ENCODE results near the gene SV2B. TPM values are rescaled to one million over a fixed set of nuclear protein-coding genes. Genes with fewer than 3 reads are reported as not detected.

SV2B gene
- total RNA-seq, 1 donor from 2014 or later, result not detected

DNA sequence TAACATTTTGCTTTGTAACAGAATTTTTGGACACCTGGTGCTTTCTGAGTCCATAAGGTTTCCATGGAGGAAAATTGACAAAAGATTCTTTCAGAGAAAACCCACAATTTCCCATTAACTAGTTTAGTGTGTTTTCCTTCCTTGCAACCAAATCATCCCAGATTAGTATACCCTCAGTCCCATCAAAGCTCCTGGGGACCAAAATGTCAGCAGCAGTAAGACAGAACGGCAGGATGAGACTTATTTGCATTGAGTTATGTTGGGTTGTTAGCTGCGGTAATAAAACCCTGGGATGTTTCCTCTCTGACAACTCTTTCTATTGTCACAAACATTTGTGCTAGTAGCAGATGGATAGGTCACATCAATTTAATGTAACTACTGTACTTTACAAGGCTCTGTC is 45.2 kb upstream of the SV2B start:
- H3K27ac Mint-ChIP-seq (ENCODE audit: unreplicated experiment), result no peak overlapping the region
- Histone ChIP-seq H4K20me1 (ENCODE audit: insufficient read depth, low read length) (no peaks in the 10 kb centered on the region), H3K4me1 (ENCODE audit: insufficient read depth, low read length) (no peaks in the 10 kb centered on the region), H3K27me3 (ENCODE audit: insufficient read depth, low read length) (peaks cover 9% of the 10 kb centered on the region), H3K9ac (ENCODE audit: low read length) (no peak overlapping the region), H3K4me3 (ENCODE audit: insufficient read depth, low read depth, low read length) (no peak overlapping the region), H3K79me2 (ENCODE audit: insufficient read depth, low read length) (no peaks in the 10 kb centered on the region), H3K9me3 (ENCODE audit: insufficient read depth, low read depth, low read length) (no peaks in the 10 kb centered on the region), H2AFZ (ENCODE audit: low read depth, low read length) (no peak overlapping the region), H3K4me2 (ENCODE audit: low read length) (no peak overlapping the region), H3K36me3 (ENCODE audit: insufficient read depth, low read length) (no peaks in the 10 kb centered on the region), H3K27ac (ENCODE audit: low read depth, low read length) (no peak overlapping the region)
- no peak for TF ChIP-seq EZH2 (IDR thresholded peaks at IDR 0.05; ENCODE audit: insufficient read depth, low read length)
- TF ChIP-seq, protein P1, sequence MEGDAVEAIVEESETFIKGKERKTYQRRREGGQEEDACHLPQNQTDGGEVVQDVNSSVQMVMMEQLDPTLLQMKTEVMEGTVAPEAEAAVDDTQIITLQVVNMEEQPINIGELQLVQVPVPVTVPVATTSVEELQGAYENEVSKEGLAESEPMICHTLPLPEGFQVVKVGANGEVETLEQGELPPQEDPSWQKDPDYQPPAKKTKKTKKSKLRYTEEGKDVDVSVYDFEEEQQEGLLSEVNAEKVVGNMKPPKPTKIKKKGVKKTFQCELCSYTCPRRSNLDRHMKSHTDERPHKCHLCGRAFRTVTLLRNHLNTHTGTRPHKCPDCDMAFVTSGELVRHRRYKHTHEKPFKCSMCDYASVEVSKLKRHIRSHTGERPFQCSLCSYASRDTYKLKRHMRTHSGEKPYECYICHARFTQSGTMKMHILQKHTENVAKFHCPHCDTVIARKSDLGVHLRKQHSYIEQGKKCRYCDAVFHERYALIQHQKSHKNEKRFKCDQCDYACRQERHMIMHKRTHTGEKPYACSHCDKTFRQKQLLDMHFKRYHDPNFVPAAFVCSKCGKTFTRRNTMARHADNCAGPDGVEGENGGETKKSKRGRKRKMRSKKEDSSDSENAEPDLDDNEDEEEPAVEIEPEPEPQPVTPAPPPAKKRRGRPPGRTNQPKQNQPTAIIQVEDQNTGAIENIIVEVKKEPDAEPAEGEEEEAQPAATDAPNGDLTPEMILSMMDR (IDR thresholded peaks at IDR 0.05; ENCODE audit: insufficient read depth, low read depth, low read length), result no peak
- H3K36me3 Mint-ChIP-seq (ENCODE audit: low read depth, unreplicated experiment), result no peaks in the 10 kb centered on the region
- no peaks in the 10 kb centered on the region for H3K4me1 Mint-ChIP-seq (ENCODE audit: low read depth, unreplicated experiment)
- H3K9me3 Mint-ChIP-seq (ENCODE audit: unreplicated experiment), result no peaks in the 10 kb centered on the region
- FAIRE-seq, result no peak
- no peak overlapping the region for H3K4me3 Mint-ChIP-seq (ENCODE audit: unreplicated experiment)
- no peak for DNase-seq (ENCODE audit: low read depth)
- H3K27me3 Mint-ChIP-seq (ENCODE audit: low read depth, unreplicated experiment), result peaks cover 43% of the 10 kb centered on the region

- peak overlapping the region; percentile 31 for H2AFZ ChIP-seq (ENCODE audit: low read depth, low read length)
- Mint-ChIP-seq H3K27me3 (ENCODE audit: low read depth, unreplicated experiment) (peaks cover 43% of the 10 kb centered on the region), H3K36me3 (ENCODE audit: low read depth, unreplicated experiment) (no peaks in the 10 kb centered on the region), H3K27ac (ENCODE audit: unreplicated experiment) (no peak overlapping the region), H3K9me3 (ENCODE audit: unreplicated experiment) (no peaks in the 10 kb centered on the region), H3K4me1 (ENCODE audit: low read depth, unreplicated experiment) (no peaks in the 10 kb centered on the region), H3K4me3 (ENCODE audit: unreplicated experiment) (no peak overlapping the region)
- H3K4me3 ChIP-seq (ENCODE audit: insufficient read depth, low read depth, low read length), result no peak overlapping the region
- no peaks in the 10 kb centered on the region for H3K4me1 ChIP-seq (ENCODE audit: insufficient read depth, low read length)
- no peak for TF ChIP-seq EZH2 (IDR thresholded peaks at IDR 0.05; ENCODE audit: insufficient read depth, low read length)
- TF ChIP-seq, protein P1 (IDR thresholded peaks at IDR 0.05; ENCODE audit: insufficient read depth, low read depth, low read length), result peak; percentile 74
- H3K9me3 ChIP-seq (ENCODE audit: insufficient read depth, low read depth, low read length), result no peaks in the 10 kb centered on the region
- H3K27ac ChIP-seq (ENCODE audit: low read depth, low read length), result no peak overlapping the region
- H3K27me3 ChIP-seq (ENCODE audit: insufficient read depth, low read length), result peaks cover 9% of the 10 kb centered on the region
- H4K20me1 ChIP-seq (ENCODE audit: insufficient read depth, low read length), result no peaks in the 10 kb centered on the region
- H3K36me3 ChIP-seq (ENCODE audit: insufficient read depth, low read length), result no peaks in the 10 kb centered on the region
- FAIRE-seq, result peak; percentile 60
- peak; percentile 35 for DNase-seq (ENCODE audit: low read depth)
- H3K9ac ChIP-seq (ENCODE audit: low read length), result no peak overlapping the region
- peak overlapping the region; percentile 26 for H3K4me2 ChIP-seq (ENCODE audit: low read length)
- no peaks in the 10 kb centered on the region for H3K79me2 ChIP-seq (ENCODE audit: insufficient read depth, low read length)
Measured at GRCh38 chr15:91055548-91056331, 44.3 kb upstream of the SV2B start.

DNA sequence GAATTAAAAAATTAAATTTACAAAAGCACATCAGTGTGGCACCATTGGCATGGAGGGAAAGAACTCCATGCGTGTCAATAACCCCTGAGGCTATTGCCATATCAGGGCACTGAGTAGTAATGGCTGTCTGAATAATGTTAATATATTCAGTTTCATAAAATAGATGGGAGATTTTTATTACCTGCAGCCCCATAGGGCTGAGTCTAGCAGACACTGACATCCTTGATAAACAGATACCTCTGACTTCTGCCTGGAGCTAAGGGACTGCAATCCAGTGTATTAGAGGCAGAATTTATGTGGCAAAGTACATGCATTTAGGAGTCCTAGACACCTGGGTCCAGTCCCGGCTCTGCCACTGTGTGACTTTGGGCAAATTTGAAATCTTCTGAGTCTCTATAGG is 38.8 kb upstream of the SV2B start:
- H3K4me2 ChIP-seq (ENCODE audit: low read length), result no peak overlapping the region
- DNase-seq (ENCODE audit: low read depth), result no peak
- H3K4me1 ChIP-seq (ENCODE audit: insufficient read depth, low read length), result no peaks in the 10 kb centered on the region
- FAIRE-seq, result no peak
- H3K27me3 ChIP-seq (ENCODE audit: insufficient read depth, low read length), result peaks cover 6% of the 10 kb centered on the region
- no peaks in the 10 kb centered on the region for H3K79me2 ChIP-seq (ENCODE audit: insufficient read depth, low read length)
- Mint-ChIP-seq H3K4me1 (ENCODE audit: low read depth, unreplicated experiment) (no peaks in the 10 kb centered on the region), H3K27ac (ENCODE audit: unreplicated experiment) (no peak overlapping the region), H3K9me3 (ENCODE audit: unreplicated experiment) (peaks cover 5% of the 10 kb centered on the region), H3K4me3 (ENCODE audit: unreplicated experiment) (no peak overlapping the region), H3K27me3 (ENCODE audit: low read depth, unreplicated experiment) (peaks cover 18% of the 10 kb centered on the region), H3K36me3 (ENCODE audit: low read depth, unreplicated experiment) (no peaks in the 10 kb centered on the region)
- no peaks in the 10 kb centered on the region for H3K9me3 ChIP-seq (ENCODE audit: insufficient read depth, low read depth, low read length)
- TF ChIP-seq EZH2 (IDR thresholded peaks at IDR 0.05; ENCODE audit: insufficient read depth, low read length), result no peak
- TF ChIP-seq, protein P1 (IDR thresholded peaks at IDR 0.05; ENCODE audit: insufficient read depth, low read depth, low read length), result no peak
- no peak overlapping the region for H3K27ac ChIP-seq (ENCODE audit: low read depth, low read length)
- H3K9ac ChIP-seq (ENCODE audit: low read length), result no peak overlapping the region
- no peak overlapping the region for H3K4me3 ChIP-seq (ENCODE audit: insufficient read depth, low read depth, low read length)
- H3K36me3 ChIP-seq (ENCODE audit: insufficient read depth, low read length), result no peaks in the 10 kb centered on the region
- no peak overlapping the region for H2AFZ ChIP-seq (ENCODE audit: low read depth, low read length)
- H4K20me1 ChIP-seq (ENCODE audit: insufficient read depth, low read length), result no peaks in the 10 kb centered on the region

Measured in astrocyte (in vitro differentiated cells and primary cell).